Activated T-helper 1 cell treated with anti-CD3 and anti-CD28 coated beads, Interleukin-12 subunit alpha, Interleukin-12 subunit beta, Interleukin-2, Interleukin-4 antibody, amounts not matched to agents 30 ng/mL and 10 ng/mL and 1 ng/mL, durations not matched to agents 14 hours and 24 hours and 36 hours (primary cell): Measurements from ENCODE around the gene ARMC8. TPM values are rescaled to one million over a fixed set of nuclear protein-coding genes. Genes with fewer than 3 reads are reported as not detected.
A peak's percentile ranks its signal among the peaks of the same experiment; 100 is the strongest.

ENCODE experiments used
- DNase-seq: peaks from one replicate; pipeline ENCODE4 v3.0.0; 2021; ENCODE audit warnings: low spot score
- H3K27ac Mint-ChIP-seq: one replicate; pipeline ENCODE4 v1.8.0; 2021; ENCODE audit warnings: mild to moderate bottlenecking, mixed read lengths
- H3K27me3 Mint-ChIP-seq: one replicate; pipeline ENCODE4 v1.8.0; 2022; ENCODE audit warnings: mild to moderate bottlenecking, moderate library complexity, mixed read lengths; ENCODE audit not compliant: insufficient read depth
- H3K36me3 Mint-ChIP-seq: one replicate; pipeline ENCODE4 v1.8.0; 2021; ENCODE audit warnings: low read depth, mixed read lengths
- H3K4me1 Mint-ChIP-seq: one replicate; pipeline ENCODE4 v1.8.0; 2021; ENCODE audit warnings: low read depth, mixed read lengths
- H3K4me3 Mint-ChIP-seq: one replicate; pipeline ENCODE4 v1.8.0; 2021; ENCODE audit warnings: mild to moderate bottlenecking, moderate library complexity, mixed read lengths
- H3K9me3 Mint-ChIP-seq: one replicate; pipeline ENCODE4 v1.8.0; 2021; ENCODE audit warnings: mixed read lengths
- intact Hi-C: fragments of 100-400 bp; cut with micrococcal nuclease; formaldehyde crosslinking; loops from one replicate; pipeline ENCODE4 v1.15.1; 2024
- total RNA-seq: library from RNA; stranded (reverse); gene quantifications from 2 replicates; pipeline ENCODE4 v1.2.3, GENCODE V29; 2022

The ARMC8 gene
- total RNA-seq, 1 donor from 2014 or later = 42.9 TPM

GRCh38 chr3:138303474-138303873, 116.4 kb downstream of the ARMC8 start:
- intact Hi-C loops = no loop called here
- Mint-ChIP-seq H3K4me3 (no peak overlapping the region), H3K4me1 (no peaks in the 10 kb centered on the region), H3K36me3 (peaks cover 15% of the 10 kb centered on the region), H3K27me3 (no peaks in the 10 kb centered on the region), H3K27ac (no peak overlapping the region), H3K9me3 (peaks cover 17% of the 10 kb centered on the region)
- DNase-seq = no peak

GRCh38 chr3:138307899-138308298, 120.8 kb downstream of the ARMC8 start:
- no peak overlapping the region for H3K4me3 Mint-ChIP-seq
- DNase-seq = no peak
- H3K27me3 Mint-ChIP-seq = peaks cover 2% of the 10 kb centered on the region
- no peaks in the 10 kb centered on the region for H3K4me1 Mint-ChIP-seq
- no peak overlapping the region for H3K27ac Mint-ChIP-seq
- H3K36me3 Mint-ChIP-seq = peaks cover 14% of the 10 kb centered on the region
- intact Hi-C loops = no loop called here
- peaks cover 37% of the 10 kb centered on the region for H3K9me3 Mint-ChIP-seq

DNA sequence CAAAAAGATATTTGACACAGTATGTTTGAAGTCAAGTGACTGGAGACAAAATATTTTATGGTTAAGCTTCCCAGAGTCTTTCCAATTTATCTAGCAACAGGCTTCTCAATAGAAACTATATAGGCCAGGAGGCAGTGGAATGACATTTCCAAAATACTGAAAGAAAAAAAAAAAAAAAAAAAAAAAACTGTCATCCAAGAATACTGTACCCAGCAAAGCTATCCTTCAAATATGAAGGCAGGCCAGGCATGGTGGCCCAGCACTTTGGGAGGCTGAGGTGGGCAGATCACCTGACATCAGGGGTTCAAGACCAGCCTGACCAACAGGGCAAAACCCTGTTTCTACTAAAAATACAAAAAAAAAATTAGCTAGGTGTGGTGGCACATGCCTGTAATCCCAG, 121.7 kb downstream of the ARMC8 start:
- DNase-seq = no peak
- H3K27ac Mint-ChIP-seq = no peak overlapping the region
- intact Hi-C loops = no loop called here
- peaks cover 14% of the 10 kb centered on the region for H3K36me3 Mint-ChIP-seq
- H3K4me3 Mint-ChIP-seq = no peak overlapping the region
- no peaks in the 10 kb centered on the region for H3K4me1 Mint-ChIP-seq
- H3K27me3 Mint-ChIP-seq = peaks cover 2% of the 10 kb centered on the region
- H3K9me3 Mint-ChIP-seq = peaks cover 37% of the 10 kb centered on the region

- no peak for DNase-seq
- intact Hi-C loops = no loop called here
- peaks cover 37% of the 10 kb centered on the region for H3K9me3 Mint-ChIP-seq
- no peak overlapping the region for H3K27ac Mint-ChIP-seq
- no peaks in the 10 kb centered on the region for H3K4me1 Mint-ChIP-seq
- H3K4me3 Mint-ChIP-seq = no peak overlapping the region
- H3K27me3 Mint-ChIP-seq = peaks cover 2% of the 10 kb centered on the region
- peaks cover 11% of the 10 kb centered on the region for H3K36me3 Mint-ChIP-seq
Observed at GRCh38 chr3:138310494-138310893, 123.4 kb downstream of the ARMC8 start.

DNA sequence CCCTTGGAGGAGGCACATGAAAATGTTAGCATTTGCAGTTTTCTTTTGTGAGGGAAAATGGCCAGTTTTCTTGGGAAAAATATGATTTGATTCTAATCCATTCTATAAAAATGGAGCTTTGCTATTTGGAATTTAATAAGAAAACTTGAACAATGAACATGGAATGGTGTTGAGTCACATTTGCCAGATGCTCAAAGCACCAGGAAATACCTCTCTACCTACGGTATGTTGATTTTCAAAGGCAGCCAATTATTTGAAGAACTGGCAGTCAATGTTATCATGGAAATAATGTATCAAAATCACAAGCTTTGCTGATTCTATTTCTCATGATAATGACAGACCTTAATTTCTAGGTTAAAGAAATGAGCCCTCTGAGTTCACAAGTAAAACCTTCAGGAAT, 127.7 kb downstream of the ARMC8 start:
- peaks cover 16% of the 10 kb centered on the region for H3K9me3 Mint-ChIP-seq
- H3K4me3 Mint-ChIP-seq = no peak overlapping the region
- no peaks in the 10 kb centered on the region for H3K4me1 Mint-ChIP-seq

DNA sequence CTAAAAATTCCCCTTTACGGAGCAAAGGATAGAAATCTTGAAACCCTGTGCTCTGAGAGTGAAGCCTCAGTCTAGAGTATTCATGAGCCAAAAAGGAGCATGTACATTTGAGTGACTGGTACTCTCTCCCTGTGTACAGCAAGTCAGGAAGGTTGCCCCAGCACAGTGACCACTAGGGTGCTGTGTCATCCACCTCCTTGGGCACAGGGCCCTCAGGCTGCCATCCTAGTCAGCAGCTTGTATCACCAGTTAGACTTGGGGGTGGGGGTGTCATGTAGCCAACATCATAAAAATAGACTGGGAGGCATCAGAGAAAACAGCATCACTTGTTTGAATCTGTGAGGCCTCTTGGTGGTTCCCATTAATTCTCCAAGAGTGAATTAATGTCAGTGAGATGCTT, 130.6 kb downstream of the ARMC8 start:
- Mint-ChIP-seq H3K4me3 (no peak overlapping the region), H3K36me3 (no peaks in the 10 kb centered on the region), H3K27ac (no peak overlapping the region), H3K4me1 (peaks cover 12% of the 10 kb centered on the region), H3K27me3 (no peaks in the 10 kb centered on the region), H3K9me3 (no peaks in the 10 kb centered on the region)
- no peak for DNase-seq
- intact Hi-C loops = no loop called here

More for the DNA sequence above, 127.7 kb downstream of the ARMC8 start:
- no peak for DNase-seq
- Mint-ChIP-seq H3K36me3 (peaks cover 3% of the 10 kb centered on the region), H3K27ac (no peak overlapping the region), H3K27me3 (peaks cover 2% of the 10 kb centered on the region)
- intact Hi-C loops = no loop called here

DNA sequence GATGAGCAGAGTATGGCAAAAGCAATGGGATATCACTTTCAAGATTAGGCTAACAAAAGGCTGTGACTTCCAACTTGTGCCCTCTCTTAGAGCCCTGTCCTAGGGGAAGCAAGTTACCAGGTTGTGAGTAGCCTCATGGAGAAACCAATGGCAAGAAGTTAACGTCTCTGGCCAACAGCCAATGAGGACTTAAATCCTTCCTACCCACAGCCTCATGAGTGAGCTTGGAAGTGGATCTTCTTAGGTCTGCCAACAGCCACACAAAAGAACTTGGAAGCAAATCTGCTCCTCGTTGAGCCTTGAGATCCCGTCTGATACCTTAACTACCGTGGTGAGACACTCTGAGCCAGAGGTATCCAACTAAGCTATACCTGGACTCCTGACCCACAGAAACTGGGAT, 136.9 kb downstream of the ARMC8 start:
- no peak for DNase-seq
- H3K27ac Mint-ChIP-seq = no peak overlapping the region
- no peak overlapping the region for H3K4me3 Mint-ChIP-seq
- no peaks in the 10 kb centered on the region for H3K9me3 Mint-ChIP-seq
- H3K4me1 Mint-ChIP-seq = peaks cover 49% of the 10 kb centered on the region
- intact Hi-C loops = loop anchor here (10.0 kb wide), 1 partner anchor 1021 kb away; the partner anchor contains the start of gene MRPS22
- H3K36me3 Mint-ChIP-seq = peaks cover 1% of the 10 kb centered on the region
- no peaks in the 10 kb centered on the region for H3K27me3 Mint-ChIP-seq

- DNase-seq = no peak
- Mint-ChIP-seq H3K27ac (no peak overlapping the region), H3K36me3 (peaks cover 1% of the 10 kb centered on the region), H3K27me3 (no peaks in the 10 kb centered on the region), H3K9me3 (no peaks in the 10 kb centered on the region), H3K4me1 (peaks cover 51% of the 10 kb centered on the region), H3K4me3 (no peak overlapping the region)
- intact Hi-C loops = loop anchor here (5.0 to 10.0 kb wide), 2 partner anchors 266 to 1019 kb away; partner anchors contain the start of genes CEP70 and MRPS22
Observed at GRCh38 chr3:138325990-138326389, 138.9 kb downstream of the ARMC8 start.

GRCh38 chr3:138326866-138327595, 139.9 kb downstream of the ARMC8 start:
- no peak overlapping the region for H3K4me3 Mint-ChIP-seq
- H3K27me3 Mint-ChIP-seq = no peaks in the 10 kb centered on the region
- intact Hi-C loops = loop anchor here (5.0 to 10.0 kb wide), 2 partner anchors 265 to 1018 kb away; partner anchors contain the start of genes CEP70 and MRPS22
- H3K4me1 Mint-ChIP-seq = peaks cover 51% of the 10 kb centered on the region
- no peak for DNase-seq
- no peak overlapping the region for H3K27ac Mint-ChIP-seq
- H3K9me3 Mint-ChIP-seq = no peaks in the 10 kb centered on the region
- peaks cover 1% of the 10 kb centered on the region for H3K36me3 Mint-ChIP-seq

DNA sequence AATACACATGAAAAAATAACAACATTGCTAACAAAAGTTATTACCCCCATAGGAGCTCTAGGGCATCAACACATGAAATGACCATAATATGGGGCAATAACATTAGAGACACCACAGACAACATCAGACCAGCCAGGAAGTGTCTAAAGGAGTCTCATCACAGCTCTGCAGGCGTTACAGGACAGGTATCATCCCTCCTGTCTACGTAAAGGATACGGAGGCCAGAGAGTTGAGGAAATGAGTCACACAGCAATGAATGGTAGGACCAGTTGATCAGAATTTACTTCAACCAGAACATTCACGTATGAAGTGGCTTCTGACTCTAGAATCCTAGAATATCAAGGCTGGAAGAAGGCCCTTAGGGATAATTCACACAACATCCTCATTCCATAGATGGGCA, 140.7 kb downstream of the ARMC8 start:
- Mint-ChIP-seq H3K4me3 (no peak overlapping the region), H3K36me3 (peaks cover 1% of the 10 kb centered on the region), H3K4me1 (peaks cover 44% of the 10 kb centered on the region), H3K27me3 (no peaks in the 10 kb centered on the region), H3K9me3 (no peaks in the 10 kb centered on the region), H3K27ac (no peak overlapping the region)
- DNase-seq = no peak
- intact Hi-C loops = loop anchor here (2.0 to 10.0 kb wide), 3 partner anchors 261 to 1017 kb away; partner anchors contain the start of genes CEP70 and MRPS22

- intact Hi-C loops = loop anchor here (2.0 to 10.0 kb wide), 3 partner anchors 262 to 1016 kb away; partner anchors contain the start of genes CEP70 and MRPS22
- Mint-ChIP-seq H3K27me3 (no peaks in the 10 kb centered on the region), H3K27ac (peak overlapping the region; percentile 73)
Observed at GRCh38 chr3:138328341-138328740, 141.2 kb downstream of the ARMC8 start.

DNA sequence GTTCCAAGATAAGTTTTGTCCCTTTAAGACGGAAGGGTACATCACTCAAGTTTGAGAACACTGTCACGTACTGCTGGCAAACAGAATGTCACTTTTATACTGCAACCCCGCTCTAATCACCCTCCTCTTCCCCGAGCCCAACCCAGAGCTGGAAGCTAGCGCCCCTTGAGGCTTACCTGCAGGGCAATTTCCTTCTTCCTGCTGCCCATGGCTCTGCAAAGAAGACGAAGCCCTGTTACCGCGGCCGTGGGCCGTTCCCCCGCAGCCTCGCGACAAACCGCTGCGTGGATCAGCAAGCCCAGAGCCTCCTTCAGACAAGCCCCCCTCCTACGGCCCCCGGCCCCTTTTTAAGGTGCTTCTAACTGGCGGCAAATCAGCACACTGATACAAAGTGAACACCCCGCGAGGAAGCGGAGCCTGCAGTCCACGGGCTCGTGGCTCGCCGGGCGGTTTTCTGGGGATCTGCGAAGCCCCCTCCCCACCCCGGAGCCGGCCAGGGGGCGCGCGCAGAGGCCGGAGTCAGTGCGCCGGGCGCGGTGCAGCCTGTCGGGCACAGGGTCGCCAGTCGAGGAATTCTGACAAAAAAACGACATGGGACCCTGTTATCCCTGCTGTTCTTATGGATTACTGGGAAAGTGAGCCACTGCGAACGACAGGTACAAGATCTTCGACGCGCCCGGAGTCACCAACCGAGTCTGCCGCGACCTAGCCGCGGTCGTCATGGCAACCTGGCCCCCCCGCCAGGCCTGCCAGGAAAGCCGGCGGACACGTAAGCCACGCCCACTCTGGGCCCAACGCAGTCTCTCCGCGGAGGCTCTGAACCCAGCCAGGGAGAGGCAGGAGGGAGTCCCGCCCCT, 142.3 kb downstream of the ARMC8 start, which contains the start of gene NME9:
TSS of gene NME9 (minus strand) at position 725 of the 857 bp plus-strand sequence. CDS start at position 209, 516 bp downstream.
- H3K27me3 Mint-ChIP-seq = peaks cover 2% of the 10 kb centered on the region
- peak; percentile 83 for DNase-seq
- peaks cover 33% of the 10 kb centered on the region for H3K4me1 Mint-ChIP-seq
- intact Hi-C loops = loop anchor here (1.0 to 10.0 kb wide), 6 partner anchors 19 to 1015 kb away; partner anchors contain the start of genes ARMC8, CEP70, MRAS and MRPS22
- H3K4me3 Mint-ChIP-seq = peak within 1 kb of the TSS; percentile 87
- H3K36me3 Mint-ChIP-seq = no peaks in the 10 kb centered on the region
- H3K27ac Mint-ChIP-seq = peak within 1 kb of the TSS; percentile 68
- H3K9me3 Mint-ChIP-seq = no peaks in the 10 kb centered on the region

More at GRCh38 chr3:138328341-138328740, 141.2 kb downstream of the ARMC8 start:
- peak overlapping the region; percentile 87 for H3K4me3 Mint-ChIP-seq
- peaks cover 1% of the 10 kb centered on the region for H3K36me3 Mint-ChIP-seq
- DNase-seq = no peak
- peaks cover 43% of the 10 kb centered on the region for H3K4me1 Mint-ChIP-seq
- no peaks in the 10 kb centered on the region for H3K9me3 Mint-ChIP-seq
